ENCODE data around the gene FBF1. TPM values are rescaled to one million over a fixed set of nuclear protein-coding genes. Genes with fewer than 3 reads are reported as not detected.

The FBF1 gene
- total and polyA plus RNA-seq, 9 of the 15 experiments (the other 6 are each of a cell fraction or from before 2014, with no cell fraction given), result 0.46 to 14.9 (median 7.5) TPM

- TF ChIP-seq ETS1 (conservative IDR thresholded peaks at IDR 0.05; ENCODE audit: control insufficient read depth, low read depth, low read length) (peak; percentile 22; the same call in 1 of the 2 replicates), TAF7 (tag; IDR thresholded peaks at IDR 0.05) (no peak), TRIM24 (IDR thresholded peaks at IDR 0.05) (no peak), BRD9 (IDR thresholded peaks at IDR 0.05; ENCODE audit: low read depth, partially characterized antibody) (no peak), NFIC (IDR thresholded peaks at IDR 0.05) (peak; percentile 36; the same call in 1 of the 2 replicates), RBM14 (IDR thresholded peaks at IDR 0.05; ENCODE audit: borderline replicate concordance, insufficient read depth, low read depth, low read length) (no peak), HBP1 (CRISPR knock-in tag; IDR thresholded peaks at IDR 0.05) (no peak), FUS (optimal IDR thresholded peaks at IDR 0.05; ENCODE audit: low read depth, low read length) (peak; percentile 4), FOXA1 (IDR thresholded peaks at IDR 0.05; ENCODE audit: borderline replicate concordance) (no peak), HIVEP1 (CRISPR knock-in tag; IDR thresholded peaks at IDR 0.05) (no peak), RBM15 (IDR thresholded peaks at IDR 0.05; ENCODE audit: insufficient read depth, low read length) (no peak), KDM5B (IDR thresholded peaks at IDR 0.05; ENCODE audit: insufficient replicate concordance, low read depth, low read length) (peak; percentile 75), ZNF398 (CRISPR knock-in tag; IDR thresholded peaks at IDR 0.05) (no peak), CC2D1A (IDR thresholded peaks at IDR 0.05) (no peak), SMAD4 (CRISPR knock-in tag; conservative IDR thresholded peaks at IDR 0.05) (peak; percentile 82), HMGN3 (IDR thresholded peaks at IDR 0.05; ENCODE audit: borderline replicate concordance, extremely low read depth, insufficient read length, low read depth, low read length) (peak; percentile 80), ETV5 (CRISPR knock-in tag; IDR thresholded peaks at IDR 0.05; ENCODE audit: low read depth) (peak; percentile 57; the same call in 1 of the 2 replicates), CREB5 (CRISPR knock-in tag; IDR thresholded peaks at IDR 0.05) (no peak), MTA1 (IDR thresholded peaks at IDR 0.05; ENCODE audit: borderline replicate concordance) (0 out of 2 replicates have a peak, but pooled peaks have one; percentile 56), KAT7 (CRISPR knock-in tag; IDR thresholded peaks at IDR 0.05; ENCODE audit: borderline replicate concordance) (peak; percentile 90; the same call in 1 of the 2 replicates), FOS (IDR thresholded peaks at IDR 0.05; ENCODE audit: extremely low read depth, insufficient read length) (no peak)
Measured at GRCh38 chr17:75896415-75897159, 44.3 kb downstream of the FBF1 start, which contains the start of gene TRIM65 (continued).
